MM.1S (cell line): ENCODE measurements around the gene LHFPL2.

ENCODE experiments used
- DNase-seq: peaks from one replicate; pipeline ENCODE4 v3.0.0-alpha.2; 2015
- H2AFZ ChIP-seq: fragments of 300-600 bp; sonication (generic); 2 replicates; pipeline ENCODE4 v1.6.0; 2016; ENCODE audit warnings: antibody characterized with exemption, low read length
- H3F3A ChIP-seq: fragments of 300-600 bp; sonication (generic); 2 replicates; pipeline ENCODE4 v1.6.1; 2016; ENCODE audit warnings: mild to moderate bottlenecking, antibody characterized with exemption, low read length, moderate library complexity, mixed read lengths; ENCODE audit not compliant: insufficient read depth
- H3K27ac ChIP-seq: fragments of 300-600 bp; sonication (generic); 2 replicates; pipeline ENCODE4 v1.5.1; 2016; ENCODE audit warnings: mild to moderate bottlenecking, low read length
- H3K27me3 ChIP-seq: fragments of 300-600 bp; sonication (generic); replicated peaks from 2 replicates; pipeline ENCODE4 v1.6.0; 2016; ENCODE audit warnings: low read length; ENCODE audit not compliant: insufficient read depth
- H3K36me3 ChIP-seq: fragments of 300-600 bp; sonication (generic); replicated peaks from 2 replicates; pipeline ENCODE4 v1.6.1; 2016; ENCODE audit warnings: mild to moderate bottlenecking, low read length, mixed read lengths; ENCODE audit not compliant: insufficient read depth
- H3K4me1 ChIP-seq: fragments of 300-600 bp; sonication (generic); 2 replicates; pipeline ENCODE4 v1.6.1; 2016; ENCODE audit warnings: low read length, mixed read lengths
- H3K4me2 ChIP-seq: fragments of 300-600 bp; sonication (generic); 2 replicates; pipeline ENCODE4 v1.6.0; 2016; ENCODE audit warnings: low read depth, low read length
- H3K4me3 ChIP-seq: fragments of 300-600 bp; sonication (generic); 2 replicates; pipeline ENCODE4 v1.5.1; 2016; ENCODE audit warnings: low read length, mixed read lengths
- H3K79me2 ChIP-seq: fragments of 300-600 bp; sonication (generic); 2 replicates; pipeline ENCODE4 v1.6.1; 2016; ENCODE audit warnings: mixed run types, low read length, mixed read lengths
- H3K9ac ChIP-seq: fragments of 300-600 bp; sonication (generic); 2 replicates; pipeline ENCODE4 v1.6.1; 2016; ENCODE audit warnings: low read length, mixed read lengths
- H3K9me2 ChIP-seq: fragments of 300-600 bp; sonication (generic); replicated peaks from 2 replicates; pipeline ENCODE4 v1.6.1; 2016; ENCODE audit warnings: mild to moderate bottlenecking, low read length, mixed read lengths; ENCODE audit not compliant: insufficient read depth
- H3K9me3 ChIP-seq: fragments of 300-600 bp; sonication (generic); replicated peaks from 2 replicates; pipeline ENCODE4 v1.6.1; 2016; ENCODE audit warnings: mild to moderate bottlenecking, low read length, mixed read lengths; ENCODE audit not compliant: insufficient read depth
- H4K20me1 ChIP-seq: fragments of 300-600 bp; sonication (generic); 2 replicates; pipeline ENCODE4 v1.6.1; 2016; ENCODE audit warnings: mild to moderate bottlenecking, low read length, moderate library complexity, mixed read lengths; ENCODE audit not compliant: insufficient read depth
- EZH2 ChIP-seq: fragments of 300-600 bp; sonication (generic); optimal IDR thresholded peaks from 2 replicates; pipeline ENCODE3; 2017; ENCODE audit warnings: low read depth, mild to moderate bottlenecking, antibody characterized with exemption, low read length, mixed read lengths
- EZH2phosphoT487 ChIP-seq: fragments of 300-600 bp; sonication (generic); IDR thresholded peaks from 2 replicates; pipeline ENCODE4 v1.6.1; 2018; ENCODE audit warnings: antibody characterized with exemption, low read length
- TF ChIP-seq, protein P1 (sequence below): fragments of 300-600 bp; sonication (generic); IDR thresholded peaks from 2 replicates; pipeline ENCODE4 v1.5.1; 2016; ENCODE audit warnings: antibody characterized with exemption, low read length, mixed read lengths

Gene LHFPL2

DNA sequence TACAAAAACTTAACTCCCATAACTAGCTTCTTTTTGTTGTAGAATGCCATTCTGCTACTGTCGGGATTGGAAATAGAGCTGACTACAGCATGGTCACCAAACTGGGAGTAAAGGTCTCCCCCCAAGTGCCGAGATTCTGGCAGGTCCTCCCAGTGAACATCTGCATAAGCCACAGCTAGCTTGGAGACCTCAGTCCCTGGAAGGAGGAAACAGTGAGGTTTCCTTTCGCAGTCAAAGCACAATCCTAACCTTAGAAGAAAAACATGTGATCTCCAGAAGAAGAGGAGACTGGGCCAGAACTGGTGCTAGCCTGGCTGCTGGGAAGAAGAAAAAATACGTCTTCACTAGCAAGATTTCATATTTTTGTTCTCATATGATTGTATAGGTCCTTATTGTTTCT, 160.7 kb downstream of the LHFPL2 start:
- Histone ChIP-seq H3K36me3 (no peaks in the 10 kb centered on the region), H3K4me2 (no peak overlapping the region), H3K9me3 (no peaks in the 10 kb centered on the region), H3K9me2 (no peaks in the 10 kb centered on the region), H3K4me1 (peaks cover 11% of the 10 kb centered on the region), H3K9ac (no peak overlapping the region), H3K27ac (no peak overlapping the region), H3K79me2 (no peaks in the 10 kb centered on the region), H3F3A (0 out of 2 replicates have a peak, but pooled peaks cover 2% of the 10 kb centered on the region), H2AFZ (no peak overlapping the region), H4K20me1 (no peaks in the 10 kb centered on the region), H3K4me3 (no peak overlapping the region), H3K27me3 (no peaks in the 10 kb centered on the region)
- no peak for DNase-seq
- TF ChIP-seq, protein P1, sequence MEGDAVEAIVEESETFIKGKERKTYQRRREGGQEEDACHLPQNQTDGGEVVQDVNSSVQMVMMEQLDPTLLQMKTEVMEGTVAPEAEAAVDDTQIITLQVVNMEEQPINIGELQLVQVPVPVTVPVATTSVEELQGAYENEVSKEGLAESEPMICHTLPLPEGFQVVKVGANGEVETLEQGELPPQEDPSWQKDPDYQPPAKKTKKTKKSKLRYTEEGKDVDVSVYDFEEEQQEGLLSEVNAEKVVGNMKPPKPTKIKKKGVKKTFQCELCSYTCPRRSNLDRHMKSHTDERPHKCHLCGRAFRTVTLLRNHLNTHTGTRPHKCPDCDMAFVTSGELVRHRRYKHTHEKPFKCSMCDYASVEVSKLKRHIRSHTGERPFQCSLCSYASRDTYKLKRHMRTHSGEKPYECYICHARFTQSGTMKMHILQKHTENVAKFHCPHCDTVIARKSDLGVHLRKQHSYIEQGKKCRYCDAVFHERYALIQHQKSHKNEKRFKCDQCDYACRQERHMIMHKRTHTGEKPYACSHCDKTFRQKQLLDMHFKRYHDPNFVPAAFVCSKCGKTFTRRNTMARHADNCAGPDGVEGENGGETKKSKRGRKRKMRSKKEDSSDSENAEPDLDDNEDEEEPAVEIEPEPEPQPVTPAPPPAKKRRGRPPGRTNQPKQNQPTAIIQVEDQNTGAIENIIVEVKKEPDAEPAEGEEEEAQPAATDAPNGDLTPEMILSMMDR = no peak
- TF ChIP-seq EZH2 (no peak), EZH2phosphoT487 (no peak)

DNA sequence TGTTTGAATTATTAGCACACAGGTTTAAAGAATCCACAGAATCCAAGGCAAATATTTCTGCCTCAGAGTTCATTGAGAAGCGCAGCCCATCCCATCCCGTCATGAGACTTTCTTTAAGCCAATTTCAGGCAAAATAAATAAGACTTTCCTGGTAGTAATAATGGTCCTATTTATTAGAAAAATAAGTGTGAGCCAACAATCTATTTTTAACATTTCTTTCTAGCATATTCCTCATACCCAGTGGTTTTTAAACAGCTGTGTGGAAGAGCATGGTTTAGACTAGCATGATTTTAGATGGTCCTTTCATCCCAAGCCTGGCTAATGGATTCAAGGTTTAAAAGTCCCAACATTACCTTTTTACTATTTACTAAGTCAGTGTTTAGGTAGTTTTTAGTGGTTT, 162.4 kb downstream of the LHFPL2 start:
- Histone ChIP-seq H3K9me3 (no peaks in the 10 kb centered on the region), H3K4me1 (peaks cover 11% of the 10 kb centered on the region), H2AFZ (no peak overlapping the region), H3K36me3 (no peaks in the 10 kb centered on the region), H3K9ac (no peak overlapping the region), H3K9me2 (no peaks in the 10 kb centered on the region), H3K4me2 (no peak overlapping the region), H3K27me3 (no peaks in the 10 kb centered on the region), H4K20me1 (no peaks in the 10 kb centered on the region), H3F3A (0 out of 2 replicates have a peak, but pooled peaks cover 2% of the 10 kb centered on the region), H3K79me2 (no peaks in the 10 kb centered on the region), H3K27ac (no peak overlapping the region), H3K4me3 (no peak overlapping the region)
- no peak for TF ChIP-seq EZH2
- no peak for TF ChIP-seq EZH2phosphoT487
- TF ChIP-seq, protein P1 = no peak
- DNase-seq = no peak

DNA sequence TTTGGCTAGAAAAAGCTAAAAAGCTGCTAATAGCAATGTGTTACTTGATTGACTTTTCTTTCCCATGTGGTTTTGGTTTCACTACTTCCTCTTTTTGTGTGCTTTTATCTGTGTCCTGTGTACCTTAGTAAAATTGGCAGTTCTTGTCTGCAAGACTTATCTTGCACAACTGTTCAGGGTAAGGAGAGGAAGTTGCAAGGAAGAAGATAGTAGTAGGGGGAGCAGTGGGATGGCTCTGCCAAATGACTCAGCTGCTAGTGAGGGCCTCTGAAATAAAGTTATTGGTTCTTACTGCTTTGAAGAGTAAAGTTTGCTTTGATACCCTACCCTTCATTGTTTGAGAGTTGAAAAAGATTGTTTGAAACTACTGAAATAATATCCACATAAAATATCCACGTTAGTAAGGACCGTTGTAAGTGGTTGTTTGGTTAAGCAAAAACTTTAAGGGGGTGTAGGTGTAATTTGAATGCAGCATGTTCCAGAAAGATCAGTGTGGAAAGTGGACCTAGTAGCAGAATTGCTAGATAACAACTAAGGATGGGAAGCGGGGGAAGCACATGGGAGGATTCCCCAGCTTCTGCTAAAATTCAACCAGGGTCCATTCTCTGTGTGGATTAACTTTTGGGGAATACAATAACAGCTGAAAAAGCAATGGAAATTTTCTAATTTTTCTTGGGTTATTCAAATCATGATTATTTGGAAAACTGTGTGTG, 164.6 kb downstream of the LHFPL2 start:
- Histone ChIP-seq H4K20me1 (no peaks in the 10 kb centered on the region), H3K27me3 (no peaks in the 10 kb centered on the region), H3K27ac (no peak overlapping the region), H3K79me2 (no peaks in the 10 kb centered on the region), H3K36me3 (no peaks in the 10 kb centered on the region), H3K4me2 (no peak overlapping the region), H3K9me3 (no peaks in the 10 kb centered on the region), H3K4me3 (no peak overlapping the region), H3K9ac (no peak overlapping the region), H2AFZ (no peak overlapping the region), H3F3A (0 out of 2 replicates have a peak, but pooled peaks cover 2% of the 10 kb centered on the region), H3K4me1 (peaks cover 11% of the 10 kb centered on the region), H3K9me2 (no peaks in the 10 kb centered on the region)
- DNase-seq = peak; percentile 42
- TF ChIP-seq, protein P1 = no peak
- no peak for TF ChIP-seq EZH2phosphoT487
